H1 (cell line): ENCODE measurements around the gene SUZ12. TPM values are rescaled to one million over a fixed set of nuclear protein-coding genes. Genes with fewer than 3 reads are reported as not detected.

Experiments
- CTCF ChIA-PET: fragments of 300-600 bp; sonication (Branson Sonifier 250); formaldehyde crosslinking; loops from one replicate; lab custom pipeline; 2021; ENCODE audit not compliant: partially characterized antibody; lab: Charles Lee
- POLR2A ChIA-PET: fragments of 300-600 bp; sonication (Branson Sonifier 250); formaldehyde crosslinking; loops from one replicate; lab custom pipeline; 2021; ENCODE audit warnings: inconsistent platforms; ENCODE audit not compliant: partially characterized antibody; lab: Charles Lee
- DNase-seq, 2 experiments: peaks; one replicate each; pipeline versions ENCODE4 v3.0.0 to v3.0.0-alpha.2; 2010 to 2022; ENCODE audit warnings: low spot score in 2 of 2, low read depth in 1 of 2, mixed read lengths in 1 of 2
- FAIRE-seq: peaks from 2 replicates; lab custom pipeline; 2011; peaks lifted over from hg19 to GRCh38; lab: Jason Lieb, UNC
- H2AFZ ChIP-seq: 2 replicates; pipeline ENCODE4 v1.8.1; 2012; ENCODE audit warnings: low read length, inconsistent platforms
- H2AK5ac ChIP-seq: 2 replicates; pipeline ENCODE4 v1.6.1; 2013; ENCODE audit warnings: low read depth, low read length
- H2BK120ac ChIP-seq: replicated peaks from 2 replicates; pipeline ENCODE3; 2013; ENCODE audit warnings: low read depth, low read length, inconsistent platforms
- H2BK12ac ChIP-seq: 2 replicates; pipeline ENCODE4 v1.6.1; 2013; ENCODE audit warnings: low read depth, low read length
- H2BK15ac ChIP-seq: 2 replicates; pipeline ENCODE4 v1.6.1; 2013; ENCODE audit warnings: low read length
- H2BK20ac ChIP-seq: 2 replicates; pipeline ENCODE4 v1.6.1; 2013; ENCODE audit warnings: low read length
- H2BK5ac ChIP-seq: 2 replicates; pipeline ENCODE4 v1.6.1; 2013; ENCODE audit warnings: low read depth, low read length
- H3K14ac ChIP-seq: 2 replicates; pipeline ENCODE4 v1.6.1; 2013; ENCODE audit warnings: inconsistent platforms; ENCODE audit not compliant: insufficient read length
- H3K18ac ChIP-seq: 2 replicates; pipeline ENCODE4 v1.6.1; 2013; ENCODE audit warnings: low read length; ENCODE audit errors: extremely low read depth
- H3K23ac ChIP-seq: 2 replicates; pipeline ENCODE4 v1.6.1; 2013; ENCODE audit warnings: inconsistent platforms; ENCODE audit not compliant: insufficient read length
- H3K23me2 ChIP-seq: 2 replicates; pipeline ENCODE4 v1.6.1; 2013; ENCODE audit warnings: low read depth, low read length
- H3K27ac ChIP-seq: 2 replicates; pipeline ENCODE4 v1.6.1; 2011; ENCODE audit warnings: low read depth, low read length, inconsistent platforms
- H3K27me3 ChIP-seq, 4 experiments: replicated peaks in 1 of 4; 1 replicate in 1 of 4; 2 replicates in 3 of 4; pipeline versions ENCODE4 v1.6.1 to v1.8.1; 2011 to 2013; ENCODE audit warnings: low read length in 3 of 4, mild to moderate bottlenecking in 3 of 4, inconsistent platforms in 2 of 4, mixed read lengths in 2 of 4, moderate library complexity in 1 of 4; ENCODE audit not compliant: control insufficient read depth in 3 of 4, insufficient read depth in 3 of 4; ENCODE audit errors: extremely low read depth in 1 of 4
- H3K36me3 ChIP-seq, 4 experiments: 2 replicates each; pipeline versions ENCODE4 v1.6.1 to v1.8.1; 2011 to 2013; ENCODE audit warnings: mild to moderate bottlenecking in 4 of 4, low read length in 3 of 4, moderate library complexity in 2 of 4, control low read depth in 1 of 4, inconsistent platforms in 1 of 4; ENCODE audit not compliant: insufficient read depth in 4 of 4, control insufficient read depth in 2 of 4
- H3K4ac ChIP-seq: replicated peaks from 2 replicates; pipeline ENCODE3; 2013; ENCODE audit warnings: low read length, low read depth, mixed read lengths, inconsistent platforms; ENCODE audit not compliant: insufficient read length
- H3K4me1 ChIP-seq, 4 experiments: replicated peaks in 1 of 4; 1 replicate in 1 of 4; 2 replicates in 3 of 4; pipeline versions ENCODE4 v1.6.1 to v1.8.1; 2011 to 2013; ENCODE audit warnings: low read length in 3 of 4, inconsistent platforms in 2 of 4, mixed read lengths in 1 of 4; ENCODE audit not compliant: insufficient read depth in 4 of 4, control insufficient read depth in 3 of 4
- H3K4me2 ChIP-seq, 2 experiments: 2 replicates each; pipeline versions ENCODE4 v1.6.1 to v1.8.1; 2011 to 2013; ENCODE audit warnings: low read depth in 2 of 2, low read length in 2 of 2, control low read depth in 1 of 2, inconsistent platforms in 1 of 2, mild to moderate bottlenecking in 1 of 2; ENCODE audit not compliant: insufficient read depth in 1 of 2
- H3K4me3 ChIP-seq, 4 experiments: fragments of 200-600, 300-600 bp in 1 of 4; sonication (generic), shearing (Covaris generic), sonication (Bioruptor Twin) in 1 of 4; 2 replicates each; pipeline versions ENCODE4 v1.5.1 to v1.8.1; 2011 to 2016; ENCODE audit warnings: low read length in 4 of 4, low read depth in 3 of 4, control low read depth in 2 of 4, inconsistent platforms in 2 of 4, mild to moderate bottlenecking in 2 of 4, mixed read lengths in 1 of 4, moderate library complexity in 1 of 4; ENCODE audit not compliant: insufficient read depth in 2 of 4; ENCODE audit errors: extremely low read depth in 1 of 4
- H3K56ac ChIP-seq: replicated peaks from 2 replicates; pipeline ENCODE3; 2013; ENCODE audit warnings: low read depth, mild to moderate bottlenecking, mixed read lengths, low read length, inconsistent platforms; ENCODE audit not compliant: insufficient read length
- H3K79me1 ChIP-seq: 2 replicates; pipeline ENCODE4 v1.6.1; 2013; ENCODE audit warnings: low read depth, low read length, control low read depth
- H3K79me2 ChIP-seq, 2 experiments: 2 replicates each; pipeline versions ENCODE4 v1.6.1 to v1.8.1; 2012 to 2013; ENCODE audit warnings: low read length in 2 of 2, mild to moderate bottlenecking in 2 of 2, inconsistent platforms in 1 of 2; ENCODE audit not compliant: insufficient read depth in 2 of 2, control insufficient read depth in 1 of 2
- H3K9ac ChIP-seq, 4 experiments: replicated peaks in 1 of 4; 1 replicate in 1 of 4; 2 replicates in 3 of 4; pipeline versions ENCODE4 v1.6.1 to v1.8.1; 2011 to 2013; ENCODE audit warnings: low read depth in 3 of 4, low read length in 3 of 4, control low read depth in 2 of 4, mild to moderate bottlenecking in 2 of 4, moderate library complexity in 2 of 4, inconsistent platforms in 1 of 4; ENCODE audit errors: extremely low read depth in 1 of 4
- H3K9me3 ChIP-seq, 2 experiments: 2 replicates each; pipeline versions ENCODE4 v1.6.1 to v1.8.1; 2012 to 2013; ENCODE audit warnings: mild to moderate bottlenecking in 2 of 2, moderate library complexity in 2 of 2, control low read depth in 1 of 2, inconsistent platforms in 1 of 2, low read depth in 1 of 2, low read length in 1 of 2, mixed read lengths in 1 of 2; ENCODE audit not compliant: insufficient read depth in 2 of 2
- H4K20me1 ChIP-seq, 2 experiments: replicated peaks in 1 of 2; 2 replicates each; pipeline versions ENCODE3 to v1.8.1; 2011 to 2013; ENCODE audit warnings: inconsistent platforms in 2 of 2, low read length in 2 of 2, mild to moderate bottlenecking in 1 of 2; ENCODE audit not compliant: insufficient read depth in 2 of 2, control insufficient read depth in 1 of 2
- H4K5ac ChIP-seq: 2 replicates; pipeline ENCODE4 v1.6.1; 2013; ENCODE audit warnings: low read length, low read depth, mixed read lengths, inconsistent platforms; ENCODE audit not compliant: insufficient read length
- H4K8ac ChIP-seq: 2 replicates; pipeline ENCODE4 v1.8.0; 2013; ENCODE audit warnings: mild to moderate bottlenecking, moderate library complexity, low read length, inconsistent platforms; ENCODE audit not compliant: insufficient read depth; ENCODE audit errors: extremely low read depth
- H4K91ac ChIP-seq: replicated peaks from 2 replicates; pipeline ENCODE3; 2013; ENCODE audit warnings: low read length, mixed read lengths, inconsistent platforms; ENCODE audit not compliant: insufficient read length
- BCL11A ChIP-seq, 2 experiments: IDR thresholded peaks; one replicate each; pipeline ENCODE4 v1.6.1; 2011; ENCODE audit warnings: low read depth in 2 of 2, low read length in 2 of 2, mild to moderate bottlenecking in 2 of 2
- GTF2F1 ChIP-seq: IDR thresholded peaks from 2 replicates; pipeline ENCODE4 v1.6.1; 2012; ENCODE audit warnings: low read depth, low read length, improper control_type of control experiment, borderline replicate concordance
- KDM1A ChIP-seq: fragments of 200-600, 300-600 bp; sonication (generic); IDR thresholded peaks from 2 replicates; pipeline ENCODE4 v1.7.1; 2016; ENCODE audit warnings: mild to moderate bottlenecking, low read length, borderline replicate concordance
- POLR2A ChIP-seq, 2 experiments: IDR thresholded peaks; 1 replicate in 1 of 2; 2 replicates in 1 of 2; pipeline ENCODE4 v1.6.1; 2011; ENCODE audit warnings: low read depth in 2 of 2, low read length in 2 of 2, mild to moderate bottlenecking in 2 of 2; ENCODE audit errors: control extremely low read depth in 1 of 2
- RAD21 ChIP-seq, 2 experiments: IDR thresholded peaks in 1 of 2; conservative IDR thresholded peaks in 1 of 2; 2 replicates each; pipeline ENCODE4 v1.6.1; 2011; ENCODE audit warnings: low read depth in 2 of 2, low read length in 2 of 2, improper control_type of control experiment in 1 of 2, inconsistent platforms in 1 of 2, mild to moderate bottlenecking in 1 of 2, moderate library complexity in 1 of 2
- RNF2 ChIP-seq: fragments of 200-900, 300-1000 bp; sonication (generic); IDR thresholded peaks from 2 replicates; pipeline ENCODE4 v1.7.1; 2016; ENCODE audit warnings: borderline replicate concordance, low read depth, mild to moderate bottlenecking, antibody characterized with exemption, low read length; ENCODE audit not compliant: poor library complexity, severe bottlenecking; ENCODE audit errors: missing control alignments
- SUZ12 ChIP-seq: fragments of 200-600 bp; sonication (generic); IDR thresholded peaks from 2 replicates; pipeline ENCODE4 v1.6.1; 2012; ENCODE audit warnings: mild to moderate bottlenecking, inconsistent platforms, low read length, moderate library complexity, mixed read lengths
- TAF1 ChIP-seq: IDR thresholded peaks from 2 replicates; pipeline ENCODE4 v1.6.1; 2011; ENCODE audit warnings: mild to moderate bottlenecking, low read depth, low read length
- TAF7 ChIP-seq: optimal IDR thresholded peaks from 2 replicates; pipeline ENCODE3; 2011; ENCODE audit warnings: low read depth, mild to moderate bottlenecking, inconsistent platforms, low read length, moderate library complexity, borderline replicate concordance
- WGBS, 2 experiments: shearing (Covaris generic) in 1 of 2; methylation state at CpG; one replicate each; pipeline versions ENCODE4 v1.1.6 to v1.1.7; 2013 to 2015; ENCODE audit warnings: low lambda C conversion rate in 2 of 2, mixed read lengths in 2 of 2, inconsistent platforms in 1 of 2, low coverage in 1 of 2, missing lambda C conversion rate in 1 of 2; ENCODE audit not compliant: insufficient replicate concordance in 2 of 2, insufficient coverage in 1 of 2, insufficient read length in 1 of 2; ENCODE audit errors: extremely low coverage in 1 of 2, missing lambda C conversion rate in 1 of 2; 5-methylcytosine and 5-hydroxymethylcytosine counted together
- polyA plus RNA-seq, 7 experiments: library from polyadenylated mRNA; depleted of rRNA in 3 of 7; stranded (reverse) in 5 of 7; unstranded in 2 of 7; fragments of >200 nt in 5 of 7; fragments of 200-250 nt in 2 of 7; gene quantifications; 1 replicate in 5 of 7; 2 replicates in 1 of 7; 4 replicates in 1 of 7; pipeline versions ENCODE4 v1.2.1 to v1.2.3, GENCODE V29; 2011 to 2013; ENCODE audit warnings: missing spikeins in 2 of 7, mixed read lengths in 2 of 7
- total RNA-seq: library from RNA; stranded (reverse); fragmentation: NEBNext Ultra II Directional; extraction: Animal tissue kit (Norgen Biotek cat#: 25700); gene quantifications from 2 replicates; pipeline ENCODE4 v1.2.1, GENCODE V29; 2021

Gene SUZ12
- total and polyA plus RNA-seq, 2 of the 8 experiments (the other 6 are each of a cell fraction or from before 2014, with no cell fraction given) = 9.1 to 34.6 TPM

DNA sequence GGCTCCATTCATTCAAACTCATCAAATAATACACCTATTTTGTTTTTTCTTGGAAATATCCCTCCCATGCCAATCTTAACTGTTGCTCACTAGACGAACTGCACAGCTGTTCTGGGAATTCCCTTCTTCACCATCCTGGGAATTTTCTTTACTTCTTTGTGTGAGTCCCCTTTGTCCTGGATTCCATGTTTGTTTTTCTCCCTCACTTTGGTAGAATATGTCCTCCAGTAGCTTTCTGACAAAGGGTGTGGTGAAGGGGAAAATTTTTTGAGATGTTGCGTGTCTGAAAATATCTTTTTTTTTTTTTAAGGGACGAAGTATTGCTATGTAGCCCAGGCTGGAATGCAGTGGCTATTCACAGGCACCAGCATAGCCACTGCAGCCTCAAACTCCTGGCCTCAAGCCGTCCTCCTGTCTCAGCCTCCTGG is 18.1 kb upstream of the SUZ12 start:
- Histone ChIP-seq H3K36me3 (peaks cover 0 to 4% (median 0%) of the 10 kb centered on the region in 4 experiments; a peak in 1 of 8 replicates), H3K4me2 (no peak overlapping the region), H3K79me2 (no peaks in the 10 kb centered on the region), H3K9me3 (peaks cover 0 to 14% of the 10 kb centered on the region in 2 experiments; a peak in 2 of 4 replicates), H3K18ac (no peak overlapping the region), H3K4ac (no peak overlapping the region), H3K56ac (no peak overlapping the region), H3K14ac (no peak overlapping the region), H3K4me3 (no peak overlapping the region)
- no peak for FAIRE-seq
- CTCF ChIA-PET = interaction anchor here (1.1 kb wide), 1 partner anchor 10 kb away, joined by 3 read pairs; no protein-coding TSS in a partner anchor
- 76% methylated on average over 4 of the region's 4 CpGs; no CpG with 5 or more reads in 1 of the 2 experiments for WGBS, 2 experiments
- TF ChIP-seq TAF7 = no peak
- TF ChIP-seq RNF2 = no peak
- no peak for TF ChIP-seq POLR2A (IDR thresholded peaks at IDR 0.05; ENCODE audit: control extremely low read depth in 1 of 2, low read depth in 2 of 2, low read length in 2 of 2)
- TF ChIP-seq GTF2F1 = no peak
- no peak for TF ChIP-seq KDM1A
- TF ChIP-seq RAD21 (IDR thresholded peaks at IDR 0.05 in 1 of 2, conservative IDR thresholded peaks at IDR 0.05 in 1 of 2; ENCODE audit: low read depth in 2 of 2, low read length in 2 of 2) = no peak
- no peak for TF ChIP-seq SUZ12
- no peak for TF ChIP-seq BCL11A (IDR thresholded peaks at IDR 0.05; ENCODE audit: low read depth in 2 of 2, low read length in 2 of 2)
- no peak for TF ChIP-seq TAF1
- TF ChIP-seq, all 59 proteins: peak for 0
- Histone ChIP-seq H2BK12ac (no peak overlapping the region), H3K23ac (no peak overlapping the region), H3K79me1 (no peaks in the 10 kb centered on the region), H4K5ac (no peak overlapping the region), H3K27ac (no peak overlapping the region), H4K20me1 (no peaks in the 10 kb centered on the region), H4K91ac (no peak overlapping the region), H2BK5ac (no peak overlapping the region), H3K27me3 (no peaks in the 10 kb centered on the region), H2BK15ac (no peak overlapping the region), H2AFZ (no peak overlapping the region), H3K4me1 (peaks cover 0 to 4% (median 1%) of the 10 kb centered on the region in 4 experiments; a peak in 2 of 7 replicates), H2AK5ac (no peak overlapping the region), H3K9ac (no peak overlapping the region), H2BK20ac (no peak overlapping the region), H3K23me2 (no peaks in the 10 kb centered on the region), H2BK120ac (no peak overlapping the region), H4K8ac (no peak overlapping the region)
- DNase-seq = no peak
- POLR2A ChIA-PET = interaction anchor here (0.6 kb wide), 1 partner anchor 12 kb away, joined by 3 read pairs; no protein-coding TSS in a partner anchor
